Midbrain (tissue), 1 donor: ENCODE data around the gene CLCA1.

Source experiments
- DNase-seq: peaks from one replicate; lab custom pipeline; 2025; lab: John Stamatoyannopoulos, UW

Gene CLCA1

DNA sequence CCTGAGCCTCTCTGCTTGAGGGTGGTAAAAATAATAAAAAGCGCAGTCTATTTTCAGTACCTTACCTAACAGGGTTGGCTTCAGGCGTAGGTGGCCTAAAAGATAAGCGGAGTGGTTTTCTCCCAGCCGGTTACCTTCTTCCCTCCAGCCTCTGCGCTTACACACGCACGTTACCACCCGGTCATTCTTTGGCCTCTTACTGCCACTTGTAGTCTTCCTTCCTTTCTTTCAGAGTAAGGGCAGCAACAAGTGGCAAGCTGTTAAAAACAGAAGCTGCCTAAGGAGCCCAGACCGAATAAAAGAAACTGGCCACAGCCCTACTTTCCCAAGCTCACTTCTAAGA is 35.4 kb downstream of the CLCA1 start:
- peak; percentile 41 for DNase-seq

DNA sequence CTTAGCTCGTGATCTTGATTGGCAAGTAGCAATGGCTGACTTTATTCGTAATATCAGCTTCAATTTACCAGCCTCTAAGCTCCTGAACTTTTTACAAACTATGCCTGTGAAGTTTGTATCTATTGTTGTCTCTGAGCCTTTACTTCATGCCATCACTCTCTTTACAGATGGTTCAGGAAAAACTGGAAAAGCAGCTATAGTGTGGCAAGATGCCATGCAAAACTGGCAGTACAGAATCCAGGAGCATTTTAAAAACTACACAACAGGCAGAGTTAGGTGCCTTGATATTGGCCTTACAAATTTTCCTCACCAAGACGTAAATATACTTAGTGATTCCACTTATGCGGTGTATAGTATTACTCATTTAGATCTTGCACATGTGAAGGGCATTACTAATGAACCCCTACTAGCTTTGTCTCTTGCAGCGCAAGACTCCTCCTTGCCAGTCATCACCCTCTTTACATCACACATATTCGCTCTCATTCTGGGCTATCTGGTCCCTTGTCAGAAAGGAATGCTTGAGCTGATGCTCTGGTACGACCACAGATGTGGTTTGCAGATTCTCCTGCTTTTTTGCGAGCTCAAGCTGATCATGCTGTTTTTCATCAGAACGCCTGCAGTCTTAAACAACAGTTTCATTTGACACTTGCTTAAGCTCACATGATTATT is 36.3 kb downstream of the CLCA1 start:
- no peak for DNase-seq

DNA sequence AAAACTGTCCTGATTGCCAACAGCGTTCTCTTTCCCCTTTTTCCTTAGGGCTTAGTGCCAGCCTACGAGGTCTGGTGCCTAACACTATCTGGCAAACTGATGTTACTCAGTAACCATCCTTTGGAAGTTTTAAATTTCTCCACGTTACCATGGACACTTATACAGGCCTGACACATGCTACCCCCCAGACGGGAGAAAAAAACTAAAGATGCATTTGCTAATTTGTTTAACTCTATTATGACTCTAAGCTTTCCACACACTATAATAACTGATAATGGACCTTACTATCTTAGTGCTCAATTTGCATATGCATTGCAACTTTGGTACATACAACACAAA is 36.8 kb downstream of the CLCA1 start:
- no peak for DNase-seq

DNA sequence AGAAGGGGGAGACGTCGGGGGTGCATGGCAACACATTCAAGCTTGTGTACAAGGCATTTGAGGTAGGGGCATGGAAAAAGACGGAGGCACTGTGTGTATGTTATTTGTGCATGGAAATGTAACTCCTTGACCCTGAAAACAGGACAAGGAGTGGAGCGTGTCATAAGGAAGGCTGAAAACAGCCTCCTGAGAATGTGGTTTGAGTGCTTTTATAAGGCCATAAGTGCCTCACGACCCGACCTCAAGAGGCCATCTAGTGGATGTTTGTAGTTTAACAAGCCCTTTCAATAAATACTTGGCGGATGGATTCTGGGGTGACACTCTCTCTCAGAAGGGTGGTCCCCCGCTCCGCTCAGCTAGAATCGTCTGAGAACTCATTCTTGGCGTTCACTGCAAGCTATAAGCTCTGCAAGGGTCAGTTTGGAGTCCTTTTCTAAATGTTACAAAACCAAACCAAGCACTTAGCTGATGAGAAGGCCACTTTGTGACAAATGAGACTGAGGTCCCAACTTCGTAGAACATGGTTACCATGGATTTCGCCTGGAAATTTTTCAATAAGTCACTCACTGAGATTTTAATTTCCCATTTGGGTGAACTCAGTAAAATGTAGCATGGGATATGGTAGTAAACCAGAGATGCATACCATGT is 39.3 kb downstream of the CLCA1 start:
- peak; percentile 3 for DNase-seq

DNA sequence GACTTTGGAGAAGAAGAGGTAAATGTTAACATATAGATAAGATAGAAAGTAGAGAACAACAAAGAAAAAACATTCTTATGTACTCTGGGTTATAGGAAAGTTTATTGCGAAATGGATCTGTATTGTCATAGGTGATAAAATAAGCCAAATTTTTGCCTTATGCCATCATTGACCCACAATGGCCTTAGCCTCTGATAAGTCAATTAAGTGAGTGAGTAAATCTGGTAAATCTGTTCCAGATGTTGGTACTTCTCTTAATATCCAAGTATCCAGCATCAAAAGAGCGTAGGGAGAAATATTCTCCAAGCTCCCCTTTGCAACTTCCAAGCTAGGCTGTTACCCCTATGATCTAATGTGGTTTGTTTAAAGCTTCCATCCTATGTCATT is 39.8 kb downstream of the CLCA1 start:
- DNase-seq, result no peak

DNA sequence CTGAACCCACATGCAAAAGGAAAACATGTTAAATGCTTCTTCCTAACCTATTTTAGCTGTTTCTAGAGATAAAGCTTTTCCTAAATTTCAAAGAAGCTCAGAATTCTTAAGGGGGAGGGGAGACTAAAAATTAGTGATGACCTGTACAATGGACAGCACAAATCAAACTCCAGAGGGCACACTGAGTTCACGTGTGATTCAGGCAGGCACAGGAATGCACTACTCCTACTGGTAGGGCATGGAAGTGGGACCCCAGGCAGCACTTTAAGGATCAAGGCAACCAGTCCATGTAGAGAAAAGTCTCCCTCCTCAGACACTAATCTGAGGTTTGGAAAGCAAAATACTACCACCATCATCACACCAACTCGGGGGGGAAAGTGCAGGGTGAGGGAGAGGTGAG is 46.9 kb downstream of the CLCA1 start:
- DNase-seq, result peak; percentile 57

DNA sequence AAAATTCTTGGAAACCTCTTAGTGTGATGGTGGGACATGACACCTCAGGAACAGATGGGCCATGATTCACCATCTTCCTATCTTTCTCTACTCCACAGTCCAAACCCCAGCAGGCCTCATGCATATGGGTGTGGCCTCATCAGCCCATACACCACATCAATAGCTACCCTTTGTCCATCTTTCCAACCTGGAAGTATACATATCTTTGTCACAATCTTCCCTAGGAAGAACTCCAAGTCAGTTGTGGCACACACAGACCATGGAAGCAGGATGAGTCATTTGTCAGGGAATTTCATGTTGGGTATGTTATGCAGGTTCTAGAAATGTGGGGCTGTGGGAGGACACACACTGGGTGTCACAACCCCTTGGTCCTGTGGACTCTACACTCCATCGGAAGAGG is 47.6 kb downstream of the CLCA1 start:
- DNase-seq, result no peak

DNA sequence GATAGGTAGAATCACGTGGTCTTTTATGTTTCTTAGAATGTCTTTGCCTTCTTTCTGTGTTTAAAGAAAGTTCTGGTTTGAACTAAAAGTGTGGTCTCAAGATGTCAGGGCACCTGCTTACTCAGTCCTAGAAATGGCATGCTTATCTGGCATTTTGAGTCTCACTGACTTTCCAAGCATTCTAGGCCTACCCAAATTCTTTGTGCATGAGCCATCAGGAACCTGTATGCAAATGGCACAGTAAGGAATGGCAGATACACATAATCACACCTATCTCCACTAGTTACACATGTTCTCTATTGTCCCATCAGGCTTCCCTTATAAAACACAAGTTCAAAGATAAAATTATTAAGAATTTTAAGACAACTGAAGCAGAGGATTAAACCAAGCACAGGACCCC is 48.6 kb downstream of the CLCA1 start:
- no peak for DNase-seq

DNA sequence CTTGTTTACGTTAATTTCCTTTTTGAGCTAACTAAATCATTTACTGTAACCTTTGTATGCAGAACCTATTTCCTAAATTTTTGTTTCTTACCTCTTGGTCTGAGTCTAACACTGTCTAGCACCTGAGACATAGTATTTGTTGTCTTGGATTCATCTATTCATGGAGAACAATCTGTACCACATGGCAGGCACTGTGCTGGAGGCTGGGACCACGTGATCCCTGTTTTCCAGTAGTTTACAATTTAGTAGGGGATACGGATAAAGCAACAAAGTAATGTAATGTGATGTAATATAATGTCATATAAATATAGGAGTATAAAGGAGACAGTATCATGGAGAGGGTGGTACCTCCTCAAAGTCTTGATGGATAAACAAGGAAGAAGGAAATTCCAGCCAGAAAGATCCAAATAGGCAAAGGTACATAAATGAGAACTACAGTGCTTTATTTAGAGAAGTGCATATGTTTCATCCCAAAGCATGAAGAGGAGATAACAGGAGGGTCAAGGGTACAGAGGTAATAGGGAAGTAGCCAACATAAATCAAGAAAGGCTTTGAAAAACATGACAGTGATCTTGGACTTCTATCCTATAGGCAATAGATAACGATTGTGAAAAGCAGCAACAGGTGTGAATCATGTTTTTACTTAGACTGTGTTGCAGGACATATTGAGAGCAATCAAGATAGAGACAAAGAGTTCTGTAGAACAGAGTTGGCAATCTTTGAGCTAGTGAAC is 52.2 kb downstream of the CLCA1 start:
- no peak for DNase-seq

DNA sequence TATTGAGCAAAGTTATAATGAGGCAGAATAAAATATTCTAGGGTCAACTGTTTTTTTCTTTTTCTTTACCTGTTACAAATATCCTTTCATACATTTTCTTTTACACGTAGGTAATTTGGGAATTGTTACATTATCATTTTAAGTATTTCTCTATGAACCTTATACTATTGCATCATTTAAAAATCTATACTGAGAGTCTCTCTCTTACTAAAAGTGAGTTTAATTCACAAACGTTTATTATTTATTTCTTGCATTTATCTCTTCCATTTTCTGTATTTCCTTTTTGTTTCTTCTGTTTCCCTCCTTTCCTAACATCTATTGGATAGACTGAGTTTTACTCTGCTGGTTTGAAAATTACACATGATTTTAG is 52.8 kb downstream of the CLCA1 start:
- DNase-seq, result no peak

DNA sequence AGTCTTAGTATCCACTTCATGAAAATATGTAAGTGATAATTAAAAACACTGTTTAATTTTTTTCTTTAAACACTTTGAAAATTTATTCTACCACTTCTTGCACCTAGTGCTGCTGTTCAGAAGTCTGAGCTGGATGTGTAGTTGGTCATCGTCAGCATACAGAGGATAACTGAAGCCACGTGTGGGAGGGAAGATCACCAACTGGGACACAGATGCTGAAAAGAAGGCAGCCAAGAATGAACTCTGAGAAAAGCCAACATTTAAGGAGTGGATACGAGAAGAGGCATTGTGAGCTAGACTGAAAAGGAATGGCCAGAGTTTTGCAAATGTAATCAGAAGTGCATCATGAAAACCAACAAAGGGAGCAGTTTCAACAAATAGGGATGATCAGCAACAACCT is 53.5 kb downstream of the CLCA1 start:
- no peak for DNase-seq

DNA sequence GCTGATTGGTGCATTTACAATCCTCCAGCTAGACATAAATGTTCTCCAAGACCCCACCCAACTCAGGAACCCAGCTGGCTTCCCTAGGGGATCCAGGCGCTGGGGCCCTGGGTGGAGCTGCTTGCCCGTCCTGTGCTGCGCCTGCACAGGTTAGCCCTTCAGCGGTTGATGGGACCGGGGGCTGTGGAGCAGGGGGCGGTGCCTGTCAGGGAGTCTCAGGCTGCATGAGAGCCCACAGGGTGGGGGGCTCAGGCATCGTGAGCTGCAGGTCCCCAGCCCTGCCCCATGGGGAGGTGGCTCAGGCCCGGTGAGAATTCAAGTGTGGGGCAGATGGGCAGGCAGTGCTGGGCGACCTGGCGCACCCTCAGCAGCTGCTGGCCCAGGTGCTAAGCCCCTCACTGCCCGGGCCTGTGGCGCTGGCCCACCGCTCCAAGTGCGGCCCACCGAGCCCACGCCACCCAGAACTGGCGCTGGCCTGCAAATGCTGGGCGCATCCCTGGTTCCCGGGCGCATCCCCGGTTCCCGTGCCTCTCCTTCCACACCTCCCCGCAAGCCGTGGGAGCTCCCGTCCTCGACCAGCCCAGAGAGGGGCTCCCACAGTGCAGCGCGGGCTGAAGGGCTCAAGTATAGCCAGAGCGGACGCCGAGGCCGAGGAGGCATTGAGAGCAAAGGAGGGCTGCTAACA is 55.1 kb downstream of the CLCA1 start:
- no peak for DNase-seq

DNA sequence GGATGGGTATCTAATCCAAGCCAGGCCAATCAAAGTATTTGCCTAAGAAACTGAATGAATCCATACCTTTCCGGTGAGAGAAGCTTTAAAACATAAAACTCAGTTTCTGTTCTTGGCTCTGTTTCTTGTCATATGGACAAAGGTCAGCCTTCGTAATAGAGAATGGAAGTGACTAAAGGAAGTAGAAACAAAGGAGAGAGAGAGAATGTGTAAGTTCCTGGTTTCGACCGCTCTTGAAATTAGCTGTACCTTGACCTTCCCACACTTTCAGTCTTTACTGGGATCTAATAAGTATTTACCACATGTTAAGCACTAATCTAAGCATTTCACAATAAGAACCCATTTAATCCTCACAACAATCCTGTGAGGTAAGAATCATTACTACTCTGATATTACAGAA is 58.6 kb downstream of the CLCA1 start:
- DNase-seq, result no peak

DNA sequence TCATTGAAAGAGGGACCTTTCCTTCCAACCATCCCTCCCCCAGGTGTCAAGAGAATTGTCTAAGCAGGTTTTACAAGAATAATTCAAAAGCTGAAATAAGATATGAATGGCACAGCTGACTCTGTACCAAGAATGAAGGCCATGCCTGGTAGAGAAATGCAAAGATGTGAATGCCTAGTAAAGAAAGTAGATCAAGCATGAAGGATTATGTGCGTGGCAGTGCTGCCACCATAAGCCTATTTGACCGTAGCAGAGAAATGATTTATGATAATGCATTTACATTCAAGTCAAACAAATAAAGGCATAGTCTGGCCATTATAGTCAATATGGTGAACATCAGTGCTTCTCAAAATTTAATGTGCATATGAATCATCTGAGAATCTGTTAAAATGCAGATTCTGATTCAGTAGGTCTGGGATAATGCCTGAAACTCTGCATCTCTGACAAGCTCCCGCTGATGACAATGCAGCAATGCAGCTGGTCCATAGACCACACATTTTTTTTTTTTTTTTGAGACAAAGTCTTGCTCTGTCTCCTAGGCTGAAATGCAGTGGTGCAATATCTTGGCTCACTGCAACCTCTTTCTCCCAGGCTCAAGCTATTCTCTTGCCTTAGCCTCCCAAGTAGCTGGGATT is 61.6 kb downstream of the CLCA1 start:
- DNase-seq, result no peak

DNA sequence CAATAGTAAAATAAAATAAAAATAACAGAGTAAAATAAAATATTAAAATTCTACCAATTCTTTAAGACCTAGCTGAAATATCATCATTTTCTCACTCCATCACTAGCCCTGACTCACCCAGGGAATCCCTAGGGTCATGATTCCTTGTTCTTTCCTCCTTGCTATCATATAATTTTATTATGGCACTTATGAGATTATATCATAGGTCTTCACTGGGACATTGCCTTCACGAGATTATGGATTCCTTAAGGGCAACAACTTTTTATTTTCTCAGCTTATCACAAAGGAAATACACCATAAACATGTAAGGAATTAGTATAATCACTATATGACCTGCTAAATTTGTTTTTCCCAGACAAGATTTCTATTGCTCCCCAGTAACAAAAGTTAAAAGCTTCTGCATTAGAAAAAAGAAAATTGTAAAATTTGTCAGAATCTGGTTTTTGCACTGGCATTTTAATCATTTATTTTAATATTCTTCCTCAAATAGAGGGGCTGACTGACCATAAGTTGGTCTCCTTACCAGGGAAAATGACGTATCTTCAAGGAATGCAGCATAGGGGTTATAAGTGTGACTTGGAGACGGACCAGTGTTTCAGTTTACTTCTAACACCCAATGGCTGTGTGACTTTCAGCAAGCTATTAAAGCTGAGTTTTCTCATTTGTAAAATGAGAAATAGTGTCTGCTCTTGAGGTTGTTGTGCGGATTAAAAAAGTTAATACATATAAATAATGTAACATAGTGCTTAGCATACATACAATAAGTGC is 69.4 kb downstream of the CLCA1 start:
- no peak for DNase-seq

DNA sequence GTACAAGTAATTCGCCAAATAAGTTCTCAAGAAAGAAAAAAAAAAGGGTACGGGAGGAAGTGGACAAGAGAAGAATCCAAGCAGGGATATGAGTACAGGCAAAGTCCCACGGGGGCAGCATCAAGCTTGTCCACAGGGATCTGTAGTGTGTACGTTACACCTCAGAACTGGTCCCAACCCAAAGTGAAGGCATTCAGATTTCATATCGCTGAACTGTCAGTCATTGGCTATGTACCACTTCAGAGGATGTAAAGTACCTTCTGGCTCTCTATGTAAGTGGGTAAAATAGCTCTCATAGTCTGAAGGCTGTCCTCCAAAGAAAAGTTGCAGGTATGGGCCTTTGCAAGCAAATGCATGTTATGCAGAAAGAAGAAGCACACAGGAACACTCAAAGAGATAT is 70.0 kb downstream of the CLCA1 start:
- no peak for DNase-seq

DNA sequence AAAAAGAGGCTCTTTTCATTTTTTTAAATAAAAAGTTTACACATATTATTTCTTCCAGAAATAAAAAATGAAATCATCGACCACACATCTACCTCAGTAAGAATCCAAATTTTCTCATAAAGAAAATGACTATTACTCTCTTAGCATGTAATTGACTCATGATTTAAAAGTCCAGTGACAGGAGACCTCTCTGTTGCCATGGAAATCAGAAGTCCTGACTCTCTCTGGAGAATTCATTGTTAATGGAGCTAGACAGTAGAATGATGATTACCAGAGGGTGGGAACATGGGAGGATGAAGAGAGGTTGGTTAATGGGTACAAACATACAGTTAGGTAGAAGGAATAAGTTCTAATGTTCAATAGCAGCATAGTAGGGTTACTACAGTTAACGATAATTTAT is 73.1 kb downstream of the CLCA1 start:
- DNase-seq, result no peak

DNA sequence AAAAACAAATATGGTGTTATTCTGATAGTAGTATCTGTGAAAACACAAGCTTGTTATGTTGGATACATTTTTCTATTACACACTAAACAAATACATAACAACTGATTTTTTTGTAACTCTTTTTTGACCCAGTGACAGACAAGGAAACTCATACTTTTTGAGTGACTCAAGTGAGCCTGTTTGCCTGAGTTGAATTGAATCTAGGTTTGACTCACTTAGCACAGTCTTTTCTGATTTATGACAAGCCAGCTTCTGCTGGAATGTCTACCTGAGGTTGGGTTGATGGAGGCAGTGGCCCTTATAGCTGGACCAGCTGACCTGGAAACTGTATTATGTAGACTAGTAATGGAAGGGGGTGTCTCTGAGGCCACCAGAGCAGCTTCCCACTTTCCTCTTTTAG is 73.9 kb downstream of the CLCA1 start:
- DNase-seq, result no peak

DNA sequence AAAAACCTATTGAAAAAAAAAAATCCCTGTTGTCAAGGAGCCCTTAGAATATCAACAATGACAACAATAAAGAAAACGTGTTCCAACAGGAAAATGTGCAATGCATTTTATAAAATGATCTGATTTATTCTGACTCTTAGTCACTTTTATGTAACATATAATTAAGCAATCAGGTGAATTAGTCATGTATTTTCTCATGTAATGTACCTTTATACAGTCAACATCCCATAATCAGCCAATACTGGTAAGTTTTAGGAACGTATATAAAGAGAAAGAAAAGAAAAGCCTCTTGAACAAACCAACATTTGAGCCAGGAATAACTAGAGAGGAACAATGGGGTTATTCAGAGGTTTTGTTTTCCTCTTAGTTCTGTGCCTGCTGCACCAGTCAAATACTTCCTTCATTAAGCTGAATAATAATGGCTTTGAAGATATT is 78.1 kb downstream of the CLCA1 start, which contains the start of gene CLCA4:
CLCA4 (plus strand) TSS at position 292 of the 435 bp plus-strand sequence; CDS start at position 334, 42 bp downstream.
- DNase-seq, result peak; percentile 80

DNA sequence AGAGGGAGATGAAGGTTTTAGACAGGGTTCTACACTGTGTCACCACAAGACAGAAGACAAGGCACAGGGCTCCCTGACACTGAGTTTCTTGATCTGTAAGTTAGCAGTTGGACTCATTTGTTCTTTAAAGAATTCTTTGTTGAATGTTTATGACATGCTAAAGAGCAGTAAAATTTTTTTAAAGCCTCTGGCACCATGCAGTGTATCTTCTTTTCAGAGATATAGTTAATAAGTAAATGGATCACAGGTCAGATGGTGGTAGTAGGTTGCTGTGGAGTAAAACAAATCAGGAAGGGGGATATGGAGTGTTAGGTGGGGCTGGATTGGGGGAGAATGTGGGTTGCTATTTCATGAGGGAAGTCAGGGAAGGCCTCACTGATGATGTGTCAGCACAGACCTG is 80.1 kb downstream of the CLCA1 start:
- no peak for DNase-seq
